Kidney (tissue), 14 donors: ENCODE data around the gene ERCC3. TPM values are rescaled to one million over a fixed set of nuclear protein-coding genes. Genes with fewer than 3 reads are reported as not detected.
"Not testable (repeated sequence)": the region's sequence is repeated elsewhere in the genome, so short reads cannot be mapped to it uniquely, and the experiment has no call there.

Experiments used
- DNase-seq, 5 donors: peaks; one replicate each; pipeline ENCODE4 v3.0.0-alpha.2; 2013 to 2020
- FAIRE-seq: peaks from 2 replicates; lab custom pipeline; 2012; peaks lifted over from hg19 to GRCh38; lab: Jason Lieb, UNC
- H3K27ac ChIP-seq, 2 donors: one replicate each; pipeline ENCODE4 v1.7.0; 2013; ENCODE audit warnings: low read depth in 2 of 2, low read length in 2 of 2, inconsistent platforms in 1 of 2
- H3K27me3 ChIP-seq: one replicate; pipeline ENCODE4 v1.7.1; 2013; ENCODE audit warnings: low read length, inconsistent platforms; ENCODE audit not compliant: control insufficient read depth, insufficient read depth
- H3K36me3 ChIP-seq, 3 donors: one replicate each; pipeline versions ENCODE4 v1.7.0 to v1.7.1; 2013; ENCODE audit warnings: low read length in 3 of 3, control low read depth in 1 of 3, inconsistent platforms in 1 of 3; ENCODE audit not compliant: insufficient read depth in 3 of 3, control insufficient read depth in 2 of 3
- H3K4me1 ChIP-seq, 3 donors: one replicate each; pipeline versions ENCODE4 v1.7.0 to v1.7.1; 2013; ENCODE audit warnings: low read length in 3 of 3, inconsistent platforms in 1 of 3, low read depth in 1 of 3; ENCODE audit not compliant: control insufficient read depth in 2 of 3, insufficient read depth in 2 of 3
- H3K4me3 ChIP-seq, 3 donors: one replicate each; pipeline versions ENCODE4 v1.7.0 to v1.8.1; 2013; ENCODE audit warnings: low read length in 3 of 3, control low read depth in 1 of 3, inconsistent platforms in 1 of 3
- H3K9ac ChIP-seq, 3 donors: one replicate each; pipeline versions ENCODE4 v1.7.0 to v1.7.1; 2013; ENCODE audit warnings: low read length in 3 of 3, control low read depth in 1 of 3, inconsistent platforms in 1 of 3
- H3K9me3 ChIP-seq, 3 donors: one replicate each; pipeline versions ENCODE4 v1.7.0 to v1.7.1; 2013; ENCODE audit warnings: low read length in 3 of 3, control low read depth in 1 of 3, inconsistent platforms in 1 of 3; ENCODE audit not compliant: control insufficient read depth in 2 of 3, insufficient read depth in 1 of 3
- CTCF ChIP-seq: IDR thresholded peaks from 3 replicates; pipeline ENCODE4 v1.5.1; 2012; ENCODE audit warnings: mild to moderate bottlenecking, moderate library complexity, borderline replicate concordance; ENCODE audit not compliant: insufficient read depth; ENCODE audit errors: extremely low read depth
- intact Hi-C: fragments of 100-400 bp; cut with DNase I; formaldehyde crosslinking; loops from one replicate; pipeline ENCODE4 v1.11.1; 2022
- polyA plus RNA-seq: library from polyadenylated mRNA; stranded (reverse); fragments of 350-450 nt; fragmentation: Illumina TruSeq; extraction: RNeasy Lipid Tissue Mini Kit (QIAGEN cat#74804); gene quantifications from one replicate; pipeline ENCODE4 v1.2.3, GENCODE V29; 2014; ENCODE audit warnings: low read depth, low replicate concordance; ENCODE audit not compliant: insufficient read depth
- total RNA-seq: library from RNA; stranded (reverse); fragmentation: NEBNext Ultra II Directional; extraction: Animal tissue kit (Norgen Biotek cat#: 25700); gene quantifications from one replicate; pipeline ENCODE4 v1.2.1, GENCODE V29; 2021
- donor health status: control.
- donor health status: control.
- donor health status: control.
- donor health status: control.
- donor health status: control.
- donor health status: DM: yes; HTN: yes; CAD: no.
- donor health status: Normal renal cell carcinoma (clear cell type).

Gene ERCC3
- total and polyA plus RNA-seq, 2 donors from 2014 or later, result 23.5 to 37.1 TPM

DNA sequence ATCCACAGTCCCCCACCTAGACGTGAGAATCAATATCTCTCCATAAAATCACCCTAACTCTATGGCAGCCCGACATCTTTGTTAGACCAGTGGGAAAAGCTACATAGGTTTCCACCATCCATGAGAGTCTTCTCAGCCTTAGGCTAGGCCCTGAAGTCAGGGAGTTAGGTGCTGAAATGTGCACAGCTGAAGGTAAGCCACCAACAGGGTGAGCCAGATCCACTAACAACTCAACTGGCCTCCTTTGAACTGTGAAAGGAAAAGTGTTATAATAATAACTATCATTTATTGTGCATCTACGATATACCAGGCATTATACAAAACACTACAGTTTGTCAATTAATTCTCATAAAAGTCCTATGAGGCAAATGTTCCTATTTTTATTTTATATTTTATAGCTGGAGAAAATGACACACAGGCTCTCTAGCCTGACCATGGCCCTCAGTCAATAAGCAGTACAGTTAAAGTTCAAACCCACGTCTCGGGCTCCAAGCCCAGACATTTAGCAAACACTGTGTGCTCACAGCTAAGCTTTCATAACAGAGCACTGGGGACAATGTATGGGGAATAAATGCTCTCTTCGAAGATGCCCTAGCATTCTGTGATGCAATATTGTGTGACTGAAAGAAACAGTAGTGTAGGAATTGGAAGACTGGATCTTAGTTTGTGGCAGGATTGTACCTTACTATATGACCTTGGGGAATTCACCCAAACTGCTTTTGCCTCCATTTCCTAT lies 62.6 kb downstream of the ERCC3 start:
- TF ChIP-seq CTCF, result no peak
- FAIRE-seq (no peak), DNase-seq (no peak)
- Histone ChIP-seq H3K9ac (no peak overlapping the region), H3K4me3 (no peak overlapping the region), H3K27ac (no peak overlapping the region), H3K4me1 (no peaks in the 10 kb centered on the region), H3K27me3 (no peaks in the 10 kb centered on the region), H3K36me3 (no peaks in the 10 kb centered on the region), H3K9me3 (peaks cover 0 to 4% (median 0%) of the 10 kb centered on the region in 3 donors)
- intact Hi-C loops, result no loop called here

DNA sequence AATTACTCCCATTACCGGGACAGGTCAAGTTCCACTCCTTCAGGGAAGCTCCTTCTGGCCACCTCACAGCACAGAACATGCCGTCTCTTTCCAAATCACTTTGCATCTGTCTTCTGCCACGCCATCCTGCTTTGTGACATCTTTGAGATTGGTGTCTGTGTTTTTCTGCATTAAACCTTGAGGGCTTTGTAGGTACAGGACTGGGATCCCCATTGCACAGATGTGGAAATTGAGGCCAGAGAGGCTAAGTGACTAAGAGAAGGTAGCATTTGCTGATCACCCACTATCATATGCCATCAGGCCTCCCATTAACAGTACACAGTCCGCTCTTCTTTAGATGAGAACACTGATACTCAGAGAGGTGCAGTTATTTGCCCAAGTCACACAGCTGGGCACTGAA lies 64.4 kb downstream of the ERCC3 start:
- Histone ChIP-seq H3K36me3 (no peaks in the 10 kb centered on the region), H3K4me1 (no peaks in the 10 kb centered on the region), H3K4me3 (no peak overlapping the region), H3K27me3 (no peaks in the 10 kb centered on the region), H3K9me3 (peaks cover 0 to 4% (median 0%) of the 10 kb centered on the region in 3 donors), H3K27ac (no peak overlapping the region), H3K9ac (no peak overlapping the region)
- no peak for DNase-seq
- no peak for FAIRE-seq
- intact Hi-C loops, result no loop called here
- TF ChIP-seq CTCF, result no peak

GRCh38 chr2:127228102-127228501 lies 65.8 kb downstream of the ERCC3 start:
- Histone ChIP-seq H3K27me3 (no peaks in the 10 kb centered on the region), H3K4me3 (no peak overlapping the region), H3K9me3 (peaks cover 0 to 4% (median 0%) of the 10 kb centered on the region in 3 donors), H3K27ac (no peak overlapping the region), H3K9ac (no peak overlapping the region), H3K4me1 (no peaks in the 10 kb centered on the region), H3K36me3 (no peaks in the 10 kb centered on the region)
- DNase-seq (peak in 1 of 5 donors; percentile 41), FAIRE-seq (no peak)
- intact Hi-C loops, result no loop called here
- no peak for TF ChIP-seq CTCF

GRCh38 chr2:127227264-127227660 lies 66.7 kb downstream of the ERCC3 start:
- H3K27me3 ChIP-seq, H3K4me1 ChIP-seq, H3K36me3 ChIP-seq, H3K9ac ChIP-seq, H3K27ac ChIP-seq, H3K9me3 ChIP-seq, FAIRE-seq, H3K4me3 ChIP-seq, DNase-seq, intact Hi-C loops: not testable (repeated sequence)
